ENCODE data around the gene WDFY4. TPM values are rescaled to one million over a fixed set of nuclear protein-coding genes. Genes with fewer than 3 reads are reported as not detected.

Gene WDFY4
- total RNA-seq, 1 experiment from 2014 or later, result not detected

GRCh38 chr10:48926764-48927540, 242.3 kb downstream of the WDFY4 start:
- H3K27me3 ChIP-seq (ENCODE audit: insufficient read depth, low read depth), result peaks cover 67% of the 10 kb centered on the region

DNA sequence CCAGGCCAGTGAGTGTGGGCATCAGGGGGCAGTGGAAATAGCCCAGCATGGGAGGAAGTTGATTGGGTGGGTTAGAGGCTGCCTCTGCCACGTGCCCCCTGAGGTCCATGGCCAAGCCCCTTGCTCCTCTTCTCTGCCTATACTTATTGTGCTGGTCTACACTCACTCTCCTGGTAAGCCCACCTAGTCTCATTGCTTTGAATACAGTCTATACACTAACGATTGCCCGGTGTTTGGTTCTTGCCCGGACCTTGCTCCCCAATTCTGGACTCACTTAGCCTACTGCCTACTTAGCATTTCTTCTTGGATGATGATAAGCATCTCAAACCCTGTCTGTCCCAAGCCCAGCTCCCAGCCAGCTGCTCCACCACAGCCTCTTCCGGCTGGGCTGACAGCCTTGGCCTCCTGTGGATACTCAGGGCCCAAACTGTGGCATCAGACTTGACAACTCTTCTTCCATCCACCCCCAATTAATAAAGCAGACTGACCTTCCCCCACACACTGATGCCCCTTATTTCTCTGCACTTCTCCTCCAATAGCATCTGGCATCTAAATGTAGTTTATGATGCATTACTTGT, 244.8 kb downstream of the WDFY4 start:
- POLR2A ChIA-PET (ENCODE audit: unreplicated experiment), result no interaction called here
- H4K20me1 ChIP-seq (ENCODE audit: insufficient read depth), result no peaks in the 10 kb centered on the region
- H3K4me2 ChIP-seq, result no peak overlapping the region
- H3K27ac ChIP-seq, result no peak overlapping the region
- no TSS peak for BruUV-seq (replicated peaks)
- H3F3A ChIP-seq (ENCODE audit: insufficient read depth, low read depth), result no peaks in the 10 kb centered on the region
- H2AFZ ChIP-seq, result no peak overlapping the region
- no peaks in the 10 kb centered on the region for H3K4me1 ChIP-seq (replicated peaks; ENCODE audit: insufficient read depth)
- CTCF ChIA-PET, result no interaction called here
- H3K4me3 ChIP-seq, result no peak overlapping the region
- H3K9me3 ChIP-seq (ENCODE audit: insufficient read depth, low read depth), result no peaks in the 10 kb centered on the region
- peaks cover 76% of the 10 kb centered on the region for H3K27me3 ChIP-seq (ENCODE audit: insufficient read depth, low read depth)
- no peaks in the 10 kb centered on the region for H3K9me2 ChIP-seq (ENCODE audit: insufficient read depth)
- no peaks in the 10 kb centered on the region for H3K79me2 ChIP-seq (ENCODE audit: low read depth)
- DNase-seq, result no peak
- no peak for TF ChIP-seq EZH2 (IDR thresholded peaks at IDR 0.05; ENCODE audit: low read depth)
- TF ChIP-seq, protein P1, sequence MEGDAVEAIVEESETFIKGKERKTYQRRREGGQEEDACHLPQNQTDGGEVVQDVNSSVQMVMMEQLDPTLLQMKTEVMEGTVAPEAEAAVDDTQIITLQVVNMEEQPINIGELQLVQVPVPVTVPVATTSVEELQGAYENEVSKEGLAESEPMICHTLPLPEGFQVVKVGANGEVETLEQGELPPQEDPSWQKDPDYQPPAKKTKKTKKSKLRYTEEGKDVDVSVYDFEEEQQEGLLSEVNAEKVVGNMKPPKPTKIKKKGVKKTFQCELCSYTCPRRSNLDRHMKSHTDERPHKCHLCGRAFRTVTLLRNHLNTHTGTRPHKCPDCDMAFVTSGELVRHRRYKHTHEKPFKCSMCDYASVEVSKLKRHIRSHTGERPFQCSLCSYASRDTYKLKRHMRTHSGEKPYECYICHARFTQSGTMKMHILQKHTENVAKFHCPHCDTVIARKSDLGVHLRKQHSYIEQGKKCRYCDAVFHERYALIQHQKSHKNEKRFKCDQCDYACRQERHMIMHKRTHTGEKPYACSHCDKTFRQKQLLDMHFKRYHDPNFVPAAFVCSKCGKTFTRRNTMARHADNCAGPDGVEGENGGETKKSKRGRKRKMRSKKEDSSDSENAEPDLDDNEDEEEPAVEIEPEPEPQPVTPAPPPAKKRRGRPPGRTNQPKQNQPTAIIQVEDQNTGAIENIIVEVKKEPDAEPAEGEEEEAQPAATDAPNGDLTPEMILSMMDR (conservative IDR thresholded peaks at IDR 0.05), result no peak
- H3K36me3 ChIP-seq (ENCODE audit: low read depth), result no peaks in the 10 kb centered on the region
- intact Hi-C loops (cut with micrococcal nuclease; ENCODE audit: unreplicated experiment), result no loop called here

More at GRCh38 chr10:48926764-48927540, 242.3 kb downstream of the WDFY4 start:
- ChIA-PET CTCF (no interaction called here), POLR2A (ENCODE audit: unreplicated experiment) (no interaction called here)
- Histone ChIP-seq H3K4me2 (no peak overlapping the region), H2AFZ (no peak overlapping the region), H3F3A (ENCODE audit: insufficient read depth, low read depth) (no peaks in the 10 kb centered on the region), H4K20me1 (ENCODE audit: insufficient read depth) (no peaks in the 10 kb centered on the region), H3K9me3 (ENCODE audit: insufficient read depth, low read depth) (no peaks in the 10 kb centered on the region), H3K79me2 (ENCODE audit: low read depth) (no peaks in the 10 kb centered on the region), H3K4me3 (no peak overlapping the region), H3K36me3 (ENCODE audit: low read depth) (no peaks in the 10 kb centered on the region), H3K27ac (no peak overlapping the region), H3K9me2 (ENCODE audit: insufficient read depth) (no peaks in the 10 kb centered on the region), H3K4me1 (replicated peaks; ENCODE audit: insufficient read depth) (no peaks in the 10 kb centered on the region)
- BruUV-seq (replicated peaks), result no TSS peak
- no peak for DNase-seq
- TF ChIP-seq EZH2 (IDR thresholded peaks at IDR 0.05; ENCODE audit: low read depth), result no peak
- TF ChIP-seq, protein P1 (conservative IDR thresholded peaks at IDR 0.05), result no peak
- intact Hi-C loops (cut with micrococcal nuclease; ENCODE audit: unreplicated experiment), result no loop called here

DNA sequence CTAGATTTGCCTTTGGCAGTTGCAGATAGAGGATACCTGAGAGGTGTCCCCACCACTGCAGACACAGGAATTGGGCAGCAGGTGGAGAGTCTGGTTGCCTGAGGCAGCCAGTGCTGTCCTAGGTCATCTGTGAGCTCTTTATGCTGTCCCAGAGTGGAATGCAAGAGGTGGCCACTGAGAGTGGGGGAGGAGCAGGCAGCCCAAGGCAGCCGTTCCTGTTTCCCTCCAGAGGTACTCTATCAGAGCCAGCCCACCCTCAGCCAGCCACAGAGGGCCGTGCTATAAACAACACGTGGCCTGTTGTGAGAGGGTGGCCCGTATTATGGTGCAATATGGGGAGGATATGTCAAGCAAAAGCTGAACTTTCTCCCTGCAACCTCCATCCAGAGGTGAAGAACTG, 246.5 kb downstream of the WDFY4 start:
- BruUV-seq (replicated peaks), result no TSS peak
- DNase-seq, result no peak

More for the DNA sequence above, 246.5 kb downstream of the WDFY4 start:
- Histone ChIP-seq H3K79me2 (ENCODE audit: low read depth) (no peaks in the 10 kb centered on the region), H3K4me3 (no peak overlapping the region), H2AFZ (no peak overlapping the region), H4K20me1 (ENCODE audit: insufficient read depth) (no peaks in the 10 kb centered on the region), H3K9me3 (ENCODE audit: insufficient read depth, low read depth) (no peaks in the 10 kb centered on the region), H3F3A (ENCODE audit: insufficient read depth, low read depth) (no peaks in the 10 kb centered on the region), H3K27me3 (ENCODE audit: insufficient read depth, low read depth) (peaks cover 66% of the 10 kb centered on the region), H3K4me1 (replicated peaks; ENCODE audit: insufficient read depth) (no peaks in the 10 kb centered on the region), H3K4me2 (no peak overlapping the region), H3K36me3 (ENCODE audit: low read depth) (no peaks in the 10 kb centered on the region), H3K9me2 (ENCODE audit: insufficient read depth) (no peaks in the 10 kb centered on the region), H3K27ac (no peak overlapping the region)
- no peak for TF ChIP-seq EZH2 (IDR thresholded peaks at IDR 0.05; ENCODE audit: low read depth)
- TF ChIP-seq, protein P1 (conservative IDR thresholded peaks at IDR 0.05), result no peak
- ChIA-PET CTCF (no interaction called here), POLR2A (ENCODE audit: unreplicated experiment) (no interaction called here)
- intact Hi-C loops (cut with micrococcal nuclease; ENCODE audit: unreplicated experiment), result no loop called here

Data from PC-9 (cell line).